GM19395 (cell line): ENCODE measurements around the gene MRPS18A.
A peak's percentile ranks its signal among the peaks of the same experiment; 100 is the strongest.
"Not testable (repeated sequence)": the region's sequence is repeated elsewhere in the genome, so short reads cannot be mapped to it uniquely, and the experiment has no call there.

ENCODE experiments used
- ATAC-seq: cut with Tn5 transposase; IDR thresholded peaks from one replicate; pipeline ENCODE4 v1.9.1; 2021; ENCODE audit warnings: mild to moderate bottlenecking, moderate library complexity; ENCODE audit not compliant: unreplicated experiment

The MRPS18A gene

DNA sequence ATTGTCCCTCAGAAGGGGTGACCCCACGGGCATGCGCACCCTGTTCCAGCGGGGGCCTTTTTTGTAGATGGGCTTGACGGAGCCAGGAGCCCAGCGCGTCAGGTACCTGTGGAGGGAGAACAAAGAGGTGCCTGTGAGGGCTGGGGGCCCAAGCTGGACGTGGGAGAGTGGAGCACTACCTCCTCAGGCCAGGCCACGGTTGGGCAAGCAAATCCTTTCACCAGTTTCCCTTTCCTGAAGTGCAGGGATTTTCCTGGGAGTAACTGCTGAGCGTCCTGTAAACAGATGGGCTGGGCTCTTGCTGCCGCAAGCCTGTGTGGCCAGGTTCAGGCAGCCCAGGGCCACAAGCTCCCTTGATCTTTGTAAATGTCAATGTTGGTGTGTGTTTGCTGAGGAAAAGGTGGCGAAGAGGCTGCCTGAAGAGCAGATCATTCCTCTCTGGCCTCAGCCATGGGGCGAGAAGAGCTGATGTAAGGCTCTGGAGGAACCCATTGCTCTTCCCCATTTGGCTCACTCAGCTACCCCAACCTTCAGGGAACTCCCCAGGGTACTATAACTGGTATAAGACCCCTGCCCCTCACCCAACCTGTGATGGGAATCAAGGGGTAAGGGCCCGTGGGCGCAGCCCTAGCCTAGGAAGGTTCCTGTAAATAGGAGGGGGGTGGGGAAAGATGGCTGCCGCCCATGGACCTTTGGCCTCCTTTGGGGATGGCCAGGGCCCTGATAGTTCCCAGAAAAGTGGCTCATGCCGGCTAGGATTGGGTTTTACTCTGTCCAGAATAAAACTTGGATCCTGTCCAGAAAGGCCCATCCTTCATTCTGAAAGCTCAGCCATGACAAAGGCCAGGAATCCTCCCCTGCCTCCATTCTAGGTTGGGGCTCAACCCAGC is 15.5 kb downstream of the MRPS18A start:
- no peak for ATAC-seq

DNA sequence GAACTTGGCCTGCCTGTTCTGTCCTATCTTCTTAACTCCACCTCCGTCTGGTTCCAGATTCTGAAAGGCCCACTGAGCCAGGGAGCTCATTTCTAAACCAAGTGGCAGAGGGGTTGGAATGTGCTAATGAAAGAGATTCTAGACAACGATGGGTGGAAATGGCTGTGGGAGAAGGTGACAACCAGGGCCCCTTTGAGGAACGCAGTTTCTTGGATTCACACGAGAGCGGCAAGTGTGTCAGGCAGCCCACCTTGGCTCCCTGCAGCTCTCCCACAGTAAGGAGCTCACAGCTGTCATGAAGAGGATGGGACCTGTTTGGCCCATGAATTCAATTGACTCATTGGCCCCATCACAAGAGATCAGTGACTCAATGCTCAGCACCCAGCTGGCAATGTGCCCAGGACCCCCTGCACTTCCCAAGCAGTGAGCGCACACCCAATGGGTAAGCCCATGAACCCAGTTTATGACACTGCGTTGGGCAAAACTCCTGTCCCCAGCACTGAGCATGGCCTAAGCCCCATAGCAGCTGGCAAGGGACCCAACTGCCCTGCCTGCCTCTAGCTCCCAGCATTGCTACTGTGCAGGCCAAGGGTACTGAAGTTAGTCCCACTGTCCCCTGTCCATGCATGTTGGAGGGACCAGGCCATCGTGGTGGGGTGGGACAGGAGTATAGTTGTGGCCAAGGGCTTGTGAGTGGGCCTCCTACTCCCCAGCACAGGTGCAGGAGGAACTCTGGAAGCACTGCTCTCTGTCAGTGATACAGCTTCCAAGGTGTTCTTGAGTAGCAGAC is 16.4 kb downstream of the MRPS18A start:
- ATAC-seq: no peak

GRCh38 chr6:43670623-43670986 is 17.0 kb downstream of the MRPS18A start:
- ATAC-seq: no peak

- no peak for ATAC-seq
These were observed 17.5 kb downstream of the MRPS18A start for GRCh38 chr6:43669922-43670622.

DNA sequence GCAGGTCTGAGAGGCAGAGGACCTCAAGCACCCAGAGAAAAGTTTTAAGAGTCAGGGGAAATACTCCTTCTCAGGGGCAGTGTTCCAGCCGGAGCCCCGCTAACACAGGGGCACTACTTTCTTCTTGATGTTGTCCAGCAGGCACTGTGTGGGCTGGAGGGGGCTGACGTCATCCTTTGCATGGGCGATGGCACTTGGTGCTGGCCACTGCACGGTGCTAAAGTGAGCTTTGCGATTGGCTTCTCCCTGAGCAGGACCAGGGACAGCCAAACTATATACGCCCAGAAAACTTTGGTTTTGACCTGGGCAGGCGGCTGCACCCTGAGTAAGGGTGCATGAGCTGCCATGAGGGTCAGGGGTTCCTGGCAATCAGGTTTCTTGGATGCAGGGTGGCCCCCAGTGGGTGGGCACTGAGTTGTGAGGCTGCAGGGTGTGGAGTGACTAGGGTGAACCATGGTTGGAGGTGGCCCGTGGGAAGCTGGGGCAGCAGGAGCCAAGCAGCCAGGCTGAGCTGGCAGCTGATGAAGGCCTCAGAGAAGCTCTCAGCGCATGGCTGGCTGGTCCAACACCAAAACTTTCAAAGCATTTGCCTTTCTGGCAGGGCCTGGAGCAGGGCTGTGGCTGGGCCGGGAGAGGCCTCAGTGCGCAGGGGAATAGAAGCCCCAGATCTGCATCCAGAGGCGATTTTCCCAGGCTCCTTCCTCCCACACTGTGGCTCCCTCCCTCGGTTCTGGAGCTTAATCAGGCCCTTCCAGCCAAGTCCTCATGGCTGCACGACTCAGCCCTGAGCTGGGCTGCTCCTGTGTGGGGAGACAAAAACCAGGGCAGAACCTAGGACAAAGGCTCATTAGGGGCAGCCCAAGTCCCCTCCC is 18.3 kb downstream of the MRPS18A start:
- ATAC-seq: no peak

GRCh38 chr6:43668151-43669028 is 19.2 kb downstream of the MRPS18A start:
- ATAC-seq: peak; percentile 52

DNA sequence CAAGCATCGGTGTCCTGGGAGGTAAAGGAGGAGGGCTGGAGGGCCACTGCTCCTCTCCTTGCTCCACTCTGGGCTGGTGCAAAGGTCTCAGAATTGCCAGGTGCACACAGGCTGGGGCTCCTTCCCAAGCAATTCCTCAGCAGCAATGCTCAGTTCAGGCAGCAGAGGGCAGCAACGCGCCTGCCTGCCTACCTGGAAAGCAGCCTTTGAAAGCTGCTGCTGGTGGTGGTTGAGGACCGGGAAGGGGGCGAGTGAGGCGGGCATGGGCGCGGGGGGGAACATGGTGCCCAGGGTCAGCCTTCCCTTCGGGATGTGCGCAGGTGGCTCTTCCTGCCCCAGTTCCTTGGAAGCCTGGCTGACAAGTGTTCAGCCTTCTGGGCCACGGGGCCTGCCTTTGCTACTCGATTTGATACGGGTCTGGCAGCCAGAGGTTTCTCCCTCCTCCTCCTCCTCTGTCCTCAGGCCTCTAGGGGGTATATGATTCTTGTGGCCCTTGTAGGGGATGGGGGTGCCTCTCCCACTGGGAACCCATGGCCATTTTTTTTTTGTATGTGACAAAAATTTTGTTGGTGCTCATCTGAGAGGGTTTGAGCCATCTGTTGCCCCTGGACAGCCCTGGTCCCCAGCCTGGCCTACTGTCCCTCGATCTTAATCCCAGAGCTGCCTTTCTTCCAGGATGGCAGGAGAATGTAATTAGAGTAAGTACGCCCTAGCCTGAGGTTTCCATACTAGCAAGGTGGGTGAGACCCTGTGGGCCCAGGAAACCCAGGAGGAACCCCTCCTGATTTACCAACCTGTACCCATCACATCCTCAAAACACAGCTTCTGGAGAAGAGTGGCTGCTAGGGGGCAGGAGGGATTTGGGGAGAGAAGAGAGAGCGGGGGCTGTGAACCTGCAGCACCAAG is 20.1 kb downstream of the MRPS18A start:
- no peak for ATAC-seq

DNA sequence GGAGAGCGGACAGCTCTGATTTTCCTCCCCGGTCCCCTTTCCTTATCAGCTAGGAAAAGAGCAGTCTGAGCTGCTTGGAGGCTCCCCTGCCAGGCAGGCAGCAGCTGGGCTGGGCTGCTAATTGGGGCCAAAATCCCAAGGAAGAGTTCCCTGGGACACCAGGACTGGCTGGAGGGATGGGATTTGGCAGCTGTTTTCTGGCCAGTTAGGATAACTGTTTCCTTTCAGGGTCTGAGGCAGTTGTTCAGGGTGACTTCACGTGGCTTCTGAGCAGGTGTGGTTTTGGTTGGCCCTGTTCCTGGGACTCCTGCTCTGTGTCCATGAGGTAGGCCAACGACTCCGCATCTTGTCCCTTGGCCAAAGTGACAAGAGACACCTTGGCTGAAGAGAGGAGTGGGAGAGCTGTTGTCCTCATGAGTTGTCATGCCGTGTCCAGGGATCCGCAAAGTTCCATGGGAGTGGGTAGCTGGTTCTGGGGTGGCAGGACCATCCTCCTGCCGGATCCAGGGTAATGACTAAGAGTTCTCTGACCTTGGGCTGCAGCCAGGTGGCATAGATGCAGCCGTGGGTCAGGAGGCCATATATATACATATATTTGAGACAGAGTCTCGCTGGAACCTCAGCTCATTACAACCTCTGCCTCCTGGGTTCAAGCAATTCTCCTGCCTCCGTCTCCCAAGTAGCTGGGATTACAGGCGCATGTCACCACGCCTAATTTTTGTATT is 21.2 kb downstream of the MRPS18A start:
- ATAC-seq: no peak

DNA sequence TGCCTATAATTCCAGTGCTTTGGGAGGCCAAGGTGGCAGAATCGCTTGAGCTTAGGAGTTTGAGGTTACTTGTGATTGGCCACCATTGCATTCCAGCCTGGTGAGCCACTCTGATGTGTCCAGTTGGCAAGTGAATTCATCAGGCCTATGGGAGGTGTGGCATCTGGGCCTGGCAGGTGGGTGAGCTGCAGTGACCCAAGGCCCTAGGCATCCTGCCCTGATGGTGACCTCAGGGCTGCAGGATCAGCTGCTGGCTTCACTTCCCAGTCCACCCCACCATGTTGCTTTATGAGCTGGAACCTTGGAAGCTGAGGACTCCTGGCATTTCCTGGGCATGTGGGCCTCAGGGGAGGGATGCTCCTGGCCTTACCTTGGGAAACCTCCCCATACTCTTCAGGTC is 22.2 kb downstream of the MRPS18A start:
- ATAC-seq: no peak

DNA sequence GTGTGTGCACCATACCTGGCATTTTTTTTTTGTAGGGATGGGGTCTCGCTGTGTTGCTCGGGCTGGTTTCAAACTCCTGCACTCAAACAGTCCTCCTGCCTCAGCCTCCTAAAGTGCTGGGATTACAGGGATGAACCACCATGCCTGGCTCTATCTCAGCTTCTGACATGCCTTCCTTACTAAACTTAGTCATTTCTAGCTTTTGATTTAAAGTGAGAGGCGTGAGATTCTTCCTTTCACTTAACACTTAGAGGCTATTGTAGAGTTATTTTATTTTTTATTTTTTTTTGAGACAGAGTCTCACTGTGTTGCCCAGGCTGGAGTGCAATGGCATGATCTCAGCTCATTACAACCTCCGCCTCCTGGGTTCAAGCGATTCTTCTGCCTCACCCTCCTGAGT is 24.6 kb downstream of the MRPS18A start:
- not testable (repeated sequence) for ATAC-seq

DNA sequence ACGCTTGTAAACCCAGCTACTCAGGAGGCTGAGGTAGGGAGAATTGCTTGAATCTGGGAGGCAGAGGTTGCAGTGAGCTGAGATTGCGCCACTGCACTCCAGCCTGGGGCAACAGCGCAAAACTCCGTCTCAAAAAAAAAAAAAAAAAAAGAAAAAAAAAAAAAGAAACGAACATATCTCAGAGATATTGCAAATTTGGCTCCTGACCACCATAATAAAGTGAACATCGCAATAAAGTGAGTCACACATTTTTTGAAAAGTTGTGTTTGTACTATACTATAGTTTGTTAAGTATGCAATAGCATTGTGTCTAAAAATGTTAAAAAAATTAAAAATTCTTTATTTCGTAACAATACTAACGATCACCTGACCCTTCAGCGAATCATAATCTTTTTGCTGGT is 29.4 kb downstream of the MRPS18A start:
- no peak for ATAC-seq

DNA sequence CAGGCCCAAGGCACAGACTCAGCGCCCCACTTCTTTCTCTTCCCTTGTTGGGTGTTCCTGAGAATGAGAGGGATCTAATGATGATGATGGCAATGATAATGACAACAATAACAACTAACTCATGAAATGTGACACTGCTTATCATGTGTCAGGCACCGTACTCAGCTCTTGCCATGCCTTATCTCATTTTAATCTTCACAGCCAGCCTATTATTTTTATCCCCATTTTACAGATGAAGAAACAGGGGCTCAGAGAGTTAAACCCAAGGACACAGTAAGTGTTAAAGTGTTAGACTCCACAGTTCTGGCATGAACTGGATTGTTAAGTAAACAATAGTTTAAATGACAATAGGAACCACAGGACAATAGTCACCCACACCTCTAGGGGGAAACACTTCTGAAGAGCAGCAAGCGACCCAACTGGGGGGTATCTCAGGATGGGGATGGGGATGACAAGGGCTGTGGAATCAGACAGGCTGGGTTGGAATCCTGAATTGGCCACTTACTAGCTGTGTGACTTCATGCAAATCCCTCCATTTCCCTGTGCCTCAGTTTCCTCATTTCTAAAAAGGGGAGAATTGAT is 30.3 kb downstream of the MRPS18A start:
- ATAC-seq: no peak

DNA sequence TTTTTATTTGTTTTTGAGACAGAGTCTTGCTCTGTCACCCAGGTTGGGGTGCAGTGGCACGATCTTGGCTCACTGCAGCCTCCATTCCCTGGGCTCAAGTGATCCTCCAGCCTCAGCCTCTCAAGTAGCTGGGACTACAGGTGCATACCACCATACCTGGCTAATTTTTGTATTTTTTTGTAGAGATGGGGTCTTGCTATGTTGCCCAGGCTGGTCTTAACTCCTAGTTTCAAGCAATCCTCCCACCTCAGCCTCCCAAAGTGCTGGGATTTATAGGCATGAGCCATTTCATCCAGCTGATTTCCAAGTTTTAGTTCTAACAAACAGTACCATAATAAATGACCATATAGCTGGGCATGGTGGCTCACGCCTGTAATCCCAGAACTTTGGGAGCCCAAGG is 34.8 kb downstream of the MRPS18A start:
- not testable (repeated sequence) for ATAC-seq

GRCh38 chr6:43648248-43648647 is 39.3 kb downstream of the MRPS18A start:
- no peak for ATAC-seq

DNA sequence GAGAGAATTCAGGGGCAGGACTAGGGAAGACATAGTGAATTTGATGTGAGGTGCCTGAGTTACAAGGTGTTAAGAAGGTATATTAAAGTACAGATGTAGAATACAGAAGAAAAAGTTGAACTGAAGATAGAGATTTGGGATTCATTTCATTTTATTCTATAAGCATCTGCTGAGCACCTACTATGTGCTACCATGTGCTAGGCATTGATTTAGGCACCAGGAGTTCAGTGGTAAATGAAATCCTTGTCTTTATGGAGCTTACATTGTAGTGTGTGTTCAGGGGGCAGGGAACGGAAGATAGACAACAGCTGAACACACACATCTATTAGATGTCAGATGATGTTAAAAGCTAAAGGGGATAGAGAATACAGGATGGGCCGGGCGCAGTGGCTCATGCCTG is 40.0 kb downstream of the MRPS18A start:
- no peak for ATAC-seq

GRCh38 chr6:43645613-43645964 is 42.0 kb downstream of the MRPS18A start:
- no peak for ATAC-seq

- ATAC-seq: no peak
These were observed 42.5 kb downstream of the MRPS18A start, which contains the start of gene RSPH9 for GRCh38 chr6:43644940-43645612. TSS of gene RSPH9 (plus strand) at chr6:43645036. CDS start at chr6:43645099, 63 bp downstream.
